NB4 (cell line): ENCODE results near the gene XPO5.

ENCODE experiments used
- CTCF ChIP-seq: IDR thresholded peaks from one replicate; pipeline ENCODE4 v1.5.1; 2012; ENCODE audit warnings: low read depth, low read length
- MYC ChIP-seq: IDR thresholded peaks from 2 replicates; pipeline ENCODE4 v1.6.1; 2011; ENCODE audit warnings: low read depth, low read length
- POLR2A ChIP-seq: IDR thresholded peaks from 2 replicates; pipeline ENCODE4 v1.6.1; 2011; ENCODE audit warnings: mild to moderate bottlenecking; ENCODE audit not compliant: insufficient read length; ENCODE audit errors: extremely low read depth
- TF ChIP-seq, protein P1 (sequence below): IDR thresholded peaks from 2 replicates; pipeline ENCODE4 v1.6.1; 2011; ENCODE audit warnings: low read depth, low read length

- TF ChIP-seq CTCF, result no peak
- TF ChIP-seq POLR2A, result no peak
- TF ChIP-seq, protein P1, sequence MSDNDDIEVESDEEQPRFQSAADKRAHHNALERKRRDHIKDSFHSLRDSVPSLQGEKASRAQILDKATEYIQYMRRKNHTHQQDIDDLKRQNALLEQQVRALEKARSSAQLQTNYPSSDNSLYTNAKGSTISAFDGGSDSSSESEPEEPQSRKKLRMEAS, result no peak
- TF ChIP-seq MYC, result no peak
Measured at GRCh38 chr6:43570876-43571441, 4.9 kb downstream of the XPO5 start.
